Caco-2 (cell line): ENCODE data around the gene PRPSAP1. TPM values are rescaled to one million over a fixed set of nuclear protein-coding genes. Genes with fewer than 3 reads are reported as not detected.

Experiments
- BruUV-seq: library from RNA; stranded (reverse); fragments of 400-500 nt; replicated peaks from 2 replicates; lab custom pipeline; 2021; lab: Mats Ljungman, UMichigan
- CTCF ChIA-PET: fragments of 300-600 bp; sonication (Branson Sonifier 250); formaldehyde crosslinking; loops from one replicate; lab custom pipeline; 2022; ENCODE audit warnings: antibody characterized with exemption; lab: Charles Lee
- POLR2A ChIA-PET: fragments of 300-600 bp; sonication (Branson Sonifier 250); formaldehyde crosslinking; loops from one replicate; lab custom pipeline; 2022; ENCODE audit warnings: antibody characterized with exemption; lab: Charles Lee
- DNase-seq, 2 experiments: peaks; one replicate each; pipeline versions ENCODE4 v3.0.0 to v3.0.0-alpha.2; 2020 to 2022
- H3K27me3 ChIP-seq: replicated peaks from 2 replicates; pipeline ENCODE4 v1.6.0; 2011; ENCODE audit warnings: low read length; ENCODE audit not compliant: control insufficient read depth, insufficient read depth
- H3K36me3 ChIP-seq: 2 replicates; pipeline ENCODE4 v1.5.1; 2011; ENCODE audit warnings: low read length; ENCODE audit not compliant: control insufficient read depth, insufficient read depth
- H3K4me1 ChIP-seq: fragments of 250-450 bp; sonication (Bioruptor Pico); 2 replicates; pipeline ENCODE4 v1.5.1; 2020; ENCODE audit warnings: mild to moderate bottlenecking
- H3K4me3 ChIP-seq: 2 replicates; pipeline ENCODE4 v1.5.1; 2011; ENCODE audit warnings: low read depth, mild to moderate bottlenecking, control low read depth, low read length
- H3K9me3 ChIP-seq: fragments of 250-450 bp; sonication (Bioruptor Pico); 2 replicates; pipeline ENCODE4 v1.5.1; 2020; ENCODE audit warnings: mild to moderate bottlenecking, moderate library complexity
- H3K27ac Mint-ChIP-seq: one replicate; pipeline ENCODE4 v1.8.0; 2022; ENCODE audit warnings: mixed read lengths; ENCODE audit not compliant: unreplicated experiment
- H3K27me3 Mint-ChIP-seq: one replicate; pipeline ENCODE4 v1.8.0; 2022; ENCODE audit warnings: mixed read lengths; ENCODE audit not compliant: insufficient read depth, unreplicated experiment
- H3K36me3 Mint-ChIP-seq: one replicate; pipeline ENCODE4 v1.8.0; 2022; ENCODE audit warnings: mild to moderate bottlenecking, mixed read lengths; ENCODE audit not compliant: insufficient read depth, unreplicated experiment
- H3K4me1 Mint-ChIP-seq: one replicate; pipeline ENCODE4 v1.8.0; 2022; ENCODE audit warnings: low read depth, mixed read lengths; ENCODE audit not compliant: unreplicated experiment
- H3K4me3 Mint-ChIP-seq: one replicate; pipeline ENCODE4 v1.8.0; 2022; ENCODE audit warnings: mild to moderate bottlenecking, moderate library complexity, mixed read lengths; ENCODE audit not compliant: unreplicated experiment
- H3K9me3 Mint-ChIP-seq: one replicate; pipeline ENCODE4 v1.8.0; 2022; ENCODE audit warnings: mixed read lengths; ENCODE audit not compliant: unreplicated experiment
- intact Hi-C: fragments of 100-400 bp; cut with micrococcal nuclease; formaldehyde crosslinking; loops from one replicate; pipeline ENCODE4 v1.10.0; 2022; ENCODE audit not compliant: unreplicated experiment
- total RNA-seq: library from RNA; stranded (reverse); gene quantifications from 2 replicates; pipeline ENCODE4 v1.2.3, GENCODE V29; 2022
- TF ChIP-seq, protein P1 (sequence below), 2 experiments: fragments of 200-600 bp in 1 of 2; IDR thresholded peaks; 1 replicate in 1 of 2; 2 replicates in 1 of 2; pipeline versions ENCODE4 v1.5.1 to v1.8.0; 2011 to 2022; ENCODE audit warnings: antibody characterized with exemption in 1 of 2, control low read depth in 1 of 2, inconsistent platforms in 1 of 2, low read depth in 1 of 2, low read length in 1 of 2, mild to moderate bottlenecking in 1 of 2, moderate library complexity in 1 of 2; ENCODE audit not compliant: insufficient read depth in 1 of 2, severe bottlenecking in 1 of 2, unreplicated experiment in 1 of 2

PRPSAP1 gene
- total RNA-seq, 1 experiment from 2014 or later = 87.6 TPM

DNA sequence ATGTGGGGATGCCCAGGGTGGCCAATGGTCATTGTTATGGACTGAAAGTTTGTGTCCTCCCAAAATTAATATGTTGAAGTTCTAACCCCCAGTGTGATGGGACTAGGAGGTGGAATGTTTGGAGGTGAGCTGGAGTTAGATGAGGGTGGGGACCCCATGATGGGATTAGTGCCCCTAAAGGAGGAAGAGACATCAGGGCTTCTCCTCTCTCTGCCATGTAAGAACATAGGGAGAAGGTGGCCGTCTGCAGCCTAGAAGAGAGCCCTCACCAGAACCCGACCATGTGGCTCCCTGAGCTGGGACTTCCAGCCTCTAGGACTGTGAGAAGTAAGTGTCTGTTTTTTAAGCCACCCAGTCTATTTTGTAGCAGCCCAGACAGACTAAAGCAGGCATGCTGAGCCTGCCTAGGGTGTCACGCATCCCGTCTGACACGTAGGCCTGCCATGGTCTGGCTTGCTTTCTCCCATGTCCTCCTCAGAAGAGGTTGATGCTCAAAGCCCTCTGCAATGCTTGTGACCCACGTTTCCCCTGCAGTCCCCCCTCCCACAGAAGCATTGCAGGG, 4.0 kb upstream of the PRPSAP1 start:
- H3K27me3 ChIP-seq = no peaks in the 10 kb centered on the region
- H3K4me3 ChIP-seq = no peak overlapping the region
- ChIA-PET CTCF (interaction anchor here (0.7 kb wide), 1 partner anchor 850 kb away, joined by 9 read pairs; no protein-coding TSS in a partner anchor), POLR2A (no interaction called here)
- Mint-ChIP-seq H3K9me3 (no peaks in the 10 kb centered on the region), H3K4me1 (no peaks in the 10 kb centered on the region), H3K27ac (no peak overlapping the region), H3K36me3 (peaks cover 6% of the 10 kb centered on the region), H3K27me3 (no peaks in the 10 kb centered on the region), H3K4me3 (no peak overlapping the region)
- no peaks in the 10 kb centered on the region for H3K36me3 ChIP-seq
- H3K4me1 ChIP-seq = 0 out of 2 replicates have a peak, but pooled peaks cover 4% of the 10 kb centered on the region
- H3K9me3 ChIP-seq = no peaks in the 10 kb centered on the region
- DNase-seq = no peak
- TF ChIP-seq, protein P1, sequence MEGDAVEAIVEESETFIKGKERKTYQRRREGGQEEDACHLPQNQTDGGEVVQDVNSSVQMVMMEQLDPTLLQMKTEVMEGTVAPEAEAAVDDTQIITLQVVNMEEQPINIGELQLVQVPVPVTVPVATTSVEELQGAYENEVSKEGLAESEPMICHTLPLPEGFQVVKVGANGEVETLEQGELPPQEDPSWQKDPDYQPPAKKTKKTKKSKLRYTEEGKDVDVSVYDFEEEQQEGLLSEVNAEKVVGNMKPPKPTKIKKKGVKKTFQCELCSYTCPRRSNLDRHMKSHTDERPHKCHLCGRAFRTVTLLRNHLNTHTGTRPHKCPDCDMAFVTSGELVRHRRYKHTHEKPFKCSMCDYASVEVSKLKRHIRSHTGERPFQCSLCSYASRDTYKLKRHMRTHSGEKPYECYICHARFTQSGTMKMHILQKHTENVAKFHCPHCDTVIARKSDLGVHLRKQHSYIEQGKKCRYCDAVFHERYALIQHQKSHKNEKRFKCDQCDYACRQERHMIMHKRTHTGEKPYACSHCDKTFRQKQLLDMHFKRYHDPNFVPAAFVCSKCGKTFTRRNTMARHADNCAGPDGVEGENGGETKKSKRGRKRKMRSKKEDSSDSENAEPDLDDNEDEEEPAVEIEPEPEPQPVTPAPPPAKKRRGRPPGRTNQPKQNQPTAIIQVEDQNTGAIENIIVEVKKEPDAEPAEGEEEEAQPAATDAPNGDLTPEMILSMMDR (IDR thresholded peaks at IDR 0.05; ENCODE audit: insufficient read depth in 1 of 2, low read depth in 1 of 2, low read length in 1 of 2, severe bottlenecking in 1 of 2, unreplicated experiment in 1 of 2) = no peak
- BruUV-seq = no TSS peak
- intact Hi-C loops = no loop called here

DNA sequence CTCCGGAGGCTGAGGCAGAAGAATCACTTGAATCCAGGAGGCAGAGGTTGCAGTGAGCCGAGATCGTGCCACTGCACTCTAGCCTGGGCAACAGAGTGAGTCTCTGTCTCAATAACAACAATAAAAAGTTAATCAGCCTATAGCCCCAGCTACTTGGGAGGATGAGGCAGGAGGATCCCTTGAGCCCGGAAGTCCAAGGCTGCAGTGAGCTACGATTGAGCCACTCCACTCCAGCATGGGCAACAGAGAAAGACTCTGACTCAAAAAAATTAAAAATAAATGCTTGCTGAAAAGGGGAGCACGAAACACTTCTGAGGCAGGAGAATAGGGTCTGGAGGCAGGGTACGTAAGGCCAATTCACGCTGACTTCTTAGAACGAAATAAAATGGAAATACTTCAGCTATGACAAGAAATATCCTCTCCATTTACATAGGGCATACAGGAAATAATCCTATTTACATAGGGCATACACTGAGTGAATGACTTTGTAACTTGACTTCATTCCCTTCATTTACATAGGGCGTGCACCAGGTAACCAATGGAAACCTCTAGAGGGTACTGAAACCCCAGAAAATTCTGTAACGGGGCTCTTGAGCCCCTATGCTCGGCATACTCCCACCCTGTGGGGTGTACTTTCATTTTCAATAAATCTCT, 3.2 kb upstream of the PRPSAP1 start:
- Mint-ChIP-seq H3K36me3 (peaks cover 6% of the 10 kb centered on the region), H3K9me3 (no peaks in the 10 kb centered on the region), H3K4me3 (no peak overlapping the region), H3K27ac (no peak overlapping the region), H3K4me1 (peaks cover 4% of the 10 kb centered on the region), H3K27me3 (no peaks in the 10 kb centered on the region)
- no peak for DNase-seq
- TF ChIP-seq, protein P1 (IDR thresholded peaks at IDR 0.05; ENCODE audit: insufficient read depth in 1 of 2, low read depth in 1 of 2, low read length in 1 of 2, severe bottlenecking in 1 of 2, unreplicated experiment in 1 of 2) = no peak
- H3K4me3 ChIP-seq = no peak overlapping the region
- no peaks in the 10 kb centered on the region for H3K36me3 ChIP-seq
- intact Hi-C loops = no loop called here
- H3K4me1 ChIP-seq = peaks cover 7% of the 10 kb centered on the region; the same call in 1 of the 2 replicates
- POLR2A ChIA-PET = no interaction called here
- BruUV-seq = no TSS peak
- CTCF ChIA-PET = no interaction called here
- H3K9me3 ChIP-seq = no peaks in the 10 kb centered on the region
- no peaks in the 10 kb centered on the region for H3K27me3 ChIP-seq

DNA sequence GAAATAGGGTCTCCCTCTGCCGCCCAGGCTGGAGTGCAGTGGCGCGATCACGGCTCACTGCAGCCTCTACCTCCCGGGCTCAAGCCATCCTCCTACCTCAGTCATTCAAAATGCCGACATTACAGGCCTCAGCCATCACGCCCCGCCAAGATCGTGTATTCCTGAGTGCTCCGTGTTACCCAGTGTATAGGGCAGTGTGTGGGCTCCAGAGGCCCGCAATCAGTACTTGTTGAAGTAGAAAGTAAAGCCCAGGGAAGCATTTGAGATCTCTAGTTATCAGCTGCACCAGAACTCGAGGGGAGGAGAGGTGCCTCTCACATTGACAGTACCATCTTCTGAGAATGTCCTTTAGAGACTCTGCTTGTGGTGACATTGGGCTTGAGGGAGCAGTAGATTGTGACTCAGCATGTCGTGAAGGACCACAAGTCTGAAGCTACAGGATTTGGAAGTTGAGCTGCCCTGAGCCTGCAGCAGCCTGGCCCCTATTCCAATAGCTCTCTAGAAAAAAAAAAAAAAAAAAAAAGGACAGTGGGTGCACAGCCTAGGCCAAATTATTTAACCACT, 1.1 kb upstream of the PRPSAP1 start:
- ChIA-PET POLR2A (interaction anchor here (0.5 kb wide), 1 partner anchor 343 kb away, joined by 3 read pairs; no protein-coding TSS in a partner anchor), CTCF (interaction anchor here (0.6 to 3.2 kb wide), 5 partner anchors 10 to 43 kb away, joined by 3 to 22 read pairs (median 4); partner anchors contain the start of gene SPHK1)
- Mint-ChIP-seq H3K9me3 (no peaks in the 10 kb centered on the region), H3K27ac (peak overlapping the region; percentile 97), H3K4me1 (peaks cover 10% of the 10 kb centered on the region), H3K4me3 (peak overlapping the region; percentile 94), H3K36me3 (peaks cover 6% of the 10 kb centered on the region), H3K27me3 (no peaks in the 10 kb centered on the region)
- no TSS peak for BruUV-seq
- no peak overlapping the region for H3K4me3 ChIP-seq
- TF ChIP-seq, protein P1 (IDR thresholded peaks at IDR 0.05; ENCODE audit: insufficient read depth in 1 of 2, low read depth in 1 of 2, low read length in 1 of 2, severe bottlenecking in 1 of 2, unreplicated experiment in 1 of 2) = no peak
- intact Hi-C loops = no loop called here
- no peaks in the 10 kb centered on the region for H3K36me3 ChIP-seq
- H3K9me3 ChIP-seq = peaks cover 3% of the 10 kb centered on the region; the same call in 1 of the 2 replicates
- H3K4me1 ChIP-seq = peaks cover 15% of the 10 kb centered on the region
- H3K27me3 ChIP-seq = no peaks in the 10 kb centered on the region
- no peak for DNase-seq
